ENCODE measurements around the gene MVD. TPM values are rescaled to one million over a fixed set of nuclear protein-coding genes. Genes with fewer than 3 reads are reported as not detected.

MVD gene
- total RNA-seq, 1 experiment from 2014 or later = 141 TPM

GRCh38 chr16:88700636-88701482, 38.0 kb upstream of the MVD start:
- Histone ChIP-seq H3K27me3 (replicated peaks; ENCODE audit: control insufficient read depth, insufficient read depth, low read length) (no peaks in the 10 kb centered on the region), H3K9me3 (no peaks in the 10 kb centered on the region), H3K36me3 (ENCODE audit: control insufficient read depth, insufficient read depth, low read length) (peaks cover 2% of the 10 kb centered on the region; the same call in 1 of the 2 replicates), H3K4me1 (peaks cover 9% of the 10 kb centered on the region; the same call in 1 of the 2 replicates), H3K4me3 (ENCODE audit: low read depth, low read length) (no peak overlapping the region)
- TF ChIP-seq CTCF (IDR thresholded peaks at IDR 0.05; ENCODE audit: insufficient read depth in 1 of 2, low read depth in 1 of 2, low read length in 1 of 2, severe bottlenecking in 1 of 2, unreplicated experiment in 1 of 2) = no peak
- Mint-ChIP-seq H3K27ac (ENCODE audit: unreplicated experiment) (no peak overlapping the region), H3K36me3 (ENCODE audit: insufficient read depth, unreplicated experiment) (peaks cover 6% of the 10 kb centered on the region), H3K9me3 (ENCODE audit: unreplicated experiment) (no peaks in the 10 kb centered on the region), H3K27me3 (ENCODE audit: insufficient read depth, unreplicated experiment) (no peaks in the 10 kb centered on the region), H3K4me1 (ENCODE audit: low read depth, unreplicated experiment) (no peaks in the 10 kb centered on the region), H3K4me3 (ENCODE audit: unreplicated experiment) (no peak overlapping the region)
- ChIA-PET CTCF (interaction anchor here (1.3 kb wide), 1 partner anchor 9 kb away, joined by 3 read pairs; no protein-coding TSS in a partner anchor), POLR2A (no interaction called here)
- intact Hi-C loops (cut with micrococcal nuclease; ENCODE audit: unreplicated experiment) = no loop called here
- BruUV-seq (replicated peaks) = no TSS peak
- DNase-seq = no peak

- peaks cover 6% of the 10 kb centered on the region for H3K36me3 Mint-ChIP-seq (ENCODE audit: insufficient read depth, unreplicated experiment)
- Histone ChIP-seq H3K4me1 (peaks cover 4% of the 10 kb centered on the region; the same call in 1 of the 2 replicates), H3K27me3 (replicated peaks; ENCODE audit: control insufficient read depth, insufficient read depth, low read length) (no peaks in the 10 kb centered on the region), H3K9me3 (no peaks in the 10 kb centered on the region), H3K4me3 (ENCODE audit: low read depth, low read length) (no peak overlapping the region), H3K36me3 (ENCODE audit: control insufficient read depth, insufficient read depth, low read length) (peaks cover 2% of the 10 kb centered on the region; the same call in 1 of the 2 replicates)
- H3K27me3 Mint-ChIP-seq (ENCODE audit: insufficient read depth, unreplicated experiment) = no peaks in the 10 kb centered on the region
- H3K9me3 Mint-ChIP-seq (ENCODE audit: unreplicated experiment) = no peaks in the 10 kb centered on the region
- POLR2A ChIA-PET = no interaction called here
- no TSS peak for BruUV-seq (replicated peaks)
- intact Hi-C loops (cut with micrococcal nuclease; ENCODE audit: unreplicated experiment) = no loop called here
- H3K27ac Mint-ChIP-seq (ENCODE audit: unreplicated experiment) = no peak overlapping the region
- no peak for TF ChIP-seq CTCF (IDR thresholded peaks at IDR 0.05; ENCODE audit: insufficient read depth in 1 of 2, low read depth in 1 of 2, low read length in 1 of 2, severe bottlenecking in 1 of 2, unreplicated experiment in 1 of 2)
- no peaks in the 10 kb centered on the region for H3K4me1 Mint-ChIP-seq (ENCODE audit: low read depth, unreplicated experiment)
- CTCF ChIA-PET = interaction anchor here (1.3 kb wide), 1 partner anchor 9 kb away, joined by 3 read pairs; no protein-coding TSS in a partner anchor
- no peak overlapping the region for H3K4me3 Mint-ChIP-seq (ENCODE audit: unreplicated experiment)
- DNase-seq = no peak
These were observed 37.4 kb upstream of the MVD start for GRCh38 chr16:88700322-88700635.

GRCh38 chr16:88699180-88699579, 36.3 kb upstream of the MVD start:
- no peak for DNase-seq
- intact Hi-C loops (cut with micrococcal nuclease; ENCODE audit: unreplicated experiment) = no loop called here
- peaks cover 2% of the 10 kb centered on the region; the same call in 1 of the 2 replicates for H3K36me3 ChIP-seq (ENCODE audit: control insufficient read depth, insufficient read depth, low read length)
- ChIA-PET POLR2A (no interaction called here), CTCF (no interaction called here)
- BruUV-seq (replicated peaks) = no TSS peak
- Mint-ChIP-seq H3K36me3 (ENCODE audit: insufficient read depth, unreplicated experiment) (peaks cover 6% of the 10 kb centered on the region), H3K27ac (ENCODE audit: unreplicated experiment) (no peak overlapping the region), H3K4me1 (ENCODE audit: low read depth, unreplicated experiment) (no peaks in the 10 kb centered on the region), H3K4me3 (ENCODE audit: unreplicated experiment) (no peak overlapping the region), H3K9me3 (ENCODE audit: unreplicated experiment) (no peaks in the 10 kb centered on the region), H3K27me3 (ENCODE audit: insufficient read depth, unreplicated experiment) (no peaks in the 10 kb centered on the region)
- no peaks in the 10 kb centered on the region for H3K27me3 ChIP-seq (replicated peaks; ENCODE audit: control insufficient read depth, insufficient read depth, low read length)
- no peak for TF ChIP-seq CTCF (IDR thresholded peaks at IDR 0.05; ENCODE audit: insufficient read depth in 1 of 2, low read depth in 1 of 2, low read length in 1 of 2, severe bottlenecking in 1 of 2, unreplicated experiment in 1 of 2)
- no peak overlapping the region for H3K4me3 ChIP-seq (ENCODE audit: low read depth, low read length)
- H3K4me1 ChIP-seq = no peaks in the 10 kb centered on the region
- no peaks in the 10 kb centered on the region for H3K9me3 ChIP-seq

Data from Caco-2 (cell line).